ENCODE measurements around the gene NDNF.

Gene NDNF

GRCh38 chr4:121072224-121073003 is at the start of gene NDNF:
TSS of gene NDNF (minus strand) at chr4:121072535. CDS start at chr4:121045837, 26,698 bp downstream.
- peak in 24 of 56 donors; percentile 2 to 48 (median 26) for DNase-seq

DNA sequence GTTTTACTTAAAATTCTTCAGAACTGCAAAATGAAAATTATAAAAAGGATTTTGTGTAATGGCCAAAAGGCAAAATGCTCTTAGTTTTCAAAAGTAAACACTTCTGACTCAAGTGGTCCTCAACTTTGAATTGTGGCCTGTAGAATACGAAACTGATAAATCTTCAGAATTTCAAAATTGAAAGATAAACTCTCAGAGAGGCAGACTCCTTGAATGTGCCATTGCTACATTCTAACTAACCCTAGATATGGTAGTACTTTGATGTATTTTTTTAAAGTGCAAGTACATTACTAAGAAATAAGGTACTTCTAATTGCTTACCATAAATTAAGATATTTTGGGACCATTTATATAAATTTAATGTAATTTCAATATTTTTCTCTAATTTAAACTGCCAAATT is 47.4 kb upstream of the NDNF start:
- no peak for DNase-seq

DNA sequence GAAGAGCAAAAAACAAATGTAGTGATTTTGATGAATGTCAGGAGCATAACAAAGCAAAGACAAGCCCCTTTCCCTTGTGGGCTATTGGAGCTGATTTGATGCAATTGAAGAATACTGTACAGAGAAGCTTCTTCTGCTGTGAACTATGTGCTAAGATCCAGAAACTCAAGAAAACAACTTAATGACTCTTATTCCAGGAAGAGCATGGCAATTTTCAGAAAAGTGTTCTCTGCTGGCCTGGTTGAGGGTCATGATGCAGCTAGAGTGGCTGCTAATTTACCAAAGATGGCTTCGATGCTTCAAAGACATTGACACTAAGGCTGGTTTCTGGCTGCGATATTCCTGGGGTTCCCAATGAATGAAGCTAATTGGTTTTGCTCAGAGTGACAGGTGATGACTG is 46.0 kb upstream of the NDNF start:
- DNase-seq, result no peak

- no peak for DNase-seq
Observed at GRCh38 chr4:121114756-121115155, 42.4 kb upstream of the NDNF start.

DNA sequence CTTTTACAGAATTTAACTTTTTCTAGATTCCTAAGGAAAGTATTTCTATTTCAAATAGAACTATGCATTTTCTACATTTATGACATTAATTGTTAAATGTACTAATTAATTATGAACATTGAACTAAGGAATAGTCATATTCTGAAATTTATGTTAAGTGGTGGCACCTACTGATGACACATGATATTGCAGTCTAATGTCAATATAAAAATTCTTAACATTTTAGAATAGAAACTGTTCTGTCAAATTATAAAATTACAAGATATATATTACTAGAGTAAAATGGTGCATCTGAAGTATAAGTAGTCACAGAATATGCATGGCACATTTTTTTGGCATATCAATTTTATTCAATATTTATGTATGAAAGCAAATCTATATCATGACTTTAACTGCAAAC is 40.2 kb upstream of the NDNF start:
- DNase-seq, result no peak

DNA sequence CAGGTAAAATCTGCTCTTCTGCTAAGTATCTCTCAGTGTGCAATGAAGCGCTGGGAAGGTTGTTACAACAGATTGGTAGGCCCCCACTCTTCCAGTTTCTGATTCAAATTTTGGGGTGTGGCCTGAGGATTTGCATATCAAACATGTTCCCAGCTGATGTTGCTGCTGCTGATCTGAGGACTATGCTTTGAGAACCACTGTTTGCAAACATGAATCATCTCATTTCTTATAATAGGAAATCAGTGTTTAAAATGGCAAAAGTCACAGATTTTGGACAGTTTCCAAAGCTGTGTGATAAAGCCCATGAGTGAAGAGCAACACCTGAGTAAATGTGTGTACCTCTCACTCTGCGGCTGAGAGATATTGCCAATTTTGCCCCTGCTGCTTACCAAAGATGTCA is 36.2 kb upstream of the NDNF start:
- no peak for DNase-seq

DNA sequence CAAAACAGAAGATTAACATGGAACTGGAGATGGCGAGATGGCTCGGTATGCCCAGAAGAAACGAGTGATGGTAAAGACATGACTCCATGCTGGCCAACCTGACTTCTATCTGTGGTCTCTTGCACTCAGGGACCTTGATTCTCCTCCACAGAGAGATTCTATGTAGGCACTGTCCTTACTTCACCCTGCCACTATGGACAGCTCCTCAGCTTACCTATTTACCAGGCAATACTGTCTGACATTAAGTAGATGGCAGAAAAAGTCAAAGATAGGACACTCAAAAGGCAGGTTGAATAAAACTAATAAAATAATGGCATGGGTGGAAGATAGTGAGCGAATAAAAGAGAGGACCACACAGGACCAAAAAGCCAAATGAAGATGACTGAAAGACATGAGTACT is 35.2 kb upstream of the NDNF start:
- no peak for DNase-seq

GRCh38 chr4:121100093-121100775 is 27.9 kb upstream of the NDNF start:
- no peak for DNase-seq

DNA sequence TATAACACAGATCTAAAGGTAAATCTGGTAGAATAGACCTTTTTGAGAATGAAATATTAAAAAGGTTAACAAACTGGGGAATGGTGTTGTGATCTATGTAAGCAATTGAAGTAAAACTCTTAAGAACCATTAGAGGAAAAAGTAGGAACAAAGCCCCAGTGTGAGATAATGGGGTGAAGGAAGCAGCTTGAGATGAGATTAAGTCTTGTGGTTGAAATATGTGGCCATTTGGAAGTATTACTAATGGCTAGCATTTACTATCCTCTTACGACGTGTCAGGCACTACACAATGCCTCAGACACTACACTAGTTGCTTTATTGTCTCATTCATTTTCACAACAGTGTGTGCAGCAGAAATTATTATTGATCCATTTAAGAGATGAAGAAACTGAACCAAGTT is 25.9 kb upstream of the NDNF start:
- DNase-seq, result no peak

DNA sequence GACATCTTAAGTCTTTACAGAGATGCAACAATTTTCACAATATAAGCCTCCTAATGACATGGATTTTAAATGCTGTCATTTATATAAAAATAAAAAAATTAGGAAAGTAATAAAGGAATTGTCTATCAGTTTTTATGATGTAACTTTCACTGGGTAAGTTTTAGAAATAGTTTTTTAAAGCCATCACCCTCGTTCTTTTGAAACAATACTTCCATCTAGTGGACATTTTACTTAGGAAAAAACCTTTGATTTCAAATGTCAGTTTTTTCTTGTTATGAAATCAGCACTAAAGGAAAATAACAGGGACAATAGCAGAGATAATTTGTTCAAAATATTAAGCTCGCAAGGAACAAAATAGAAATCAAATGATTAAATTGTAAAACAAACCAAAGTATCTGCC is 24.3 kb upstream of the NDNF start:
- no peak for DNase-seq

- no peak for DNase-seq
Observed at GRCh38 chr4:121096191-121096590, 23.9 kb upstream of the NDNF start.

DNA sequence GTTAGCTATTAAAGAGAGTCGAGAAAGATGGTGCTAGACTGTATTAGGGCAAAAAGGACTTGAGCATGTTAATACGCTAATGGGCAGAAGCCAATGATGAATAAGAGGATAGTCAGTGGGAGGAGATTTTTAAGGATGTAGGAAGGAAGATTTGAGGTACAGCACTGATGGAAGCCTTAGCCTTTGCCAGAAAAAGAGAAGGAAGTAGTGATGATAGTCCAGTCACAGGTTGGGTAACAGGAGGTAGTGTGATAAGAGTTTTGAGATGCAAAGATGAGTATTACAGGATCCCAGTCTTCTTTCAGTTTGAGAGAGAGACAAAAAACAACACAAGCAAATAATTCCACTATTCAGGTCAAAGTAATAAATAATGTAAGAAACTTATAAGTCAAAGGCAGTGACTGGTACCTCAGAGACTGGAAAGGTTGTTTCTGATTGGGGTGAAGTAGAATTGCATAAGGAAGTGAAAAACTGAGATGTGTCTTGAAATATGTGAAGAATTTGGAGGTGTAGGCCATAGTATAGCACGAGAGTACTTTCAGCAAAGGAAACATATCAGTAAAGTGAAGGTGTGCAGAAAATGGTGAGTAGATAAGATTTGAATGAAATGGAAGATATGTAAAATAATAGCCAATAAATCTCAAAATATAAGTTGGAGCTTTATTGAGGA is 22.1 kb upstream of the NDNF start:
- no peak for DNase-seq

GRCh38 chr4:121093261-121093660 is 20.9 kb upstream of the NDNF start:
- no peak for DNase-seq

DNA sequence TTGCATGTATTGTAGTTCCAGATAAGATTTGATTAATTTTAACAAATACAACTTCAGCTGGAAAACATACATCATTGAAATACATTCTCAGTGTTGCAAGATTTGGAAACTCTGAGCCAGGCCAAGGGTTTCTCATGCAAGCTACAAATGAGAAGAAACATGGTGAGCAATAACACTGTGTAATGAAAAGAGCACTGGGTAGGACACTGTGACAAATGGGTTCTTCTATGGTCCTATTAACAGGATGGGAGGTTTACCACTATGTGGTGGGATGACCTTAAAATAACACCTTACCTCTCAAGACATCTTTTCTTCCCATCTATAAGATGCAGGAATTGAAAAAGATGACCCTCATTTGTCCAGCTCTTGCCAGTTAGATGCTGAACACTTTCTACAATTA is 19.6 kb upstream of the NDNF start:
- DNase-seq, result no peak

DNA sequence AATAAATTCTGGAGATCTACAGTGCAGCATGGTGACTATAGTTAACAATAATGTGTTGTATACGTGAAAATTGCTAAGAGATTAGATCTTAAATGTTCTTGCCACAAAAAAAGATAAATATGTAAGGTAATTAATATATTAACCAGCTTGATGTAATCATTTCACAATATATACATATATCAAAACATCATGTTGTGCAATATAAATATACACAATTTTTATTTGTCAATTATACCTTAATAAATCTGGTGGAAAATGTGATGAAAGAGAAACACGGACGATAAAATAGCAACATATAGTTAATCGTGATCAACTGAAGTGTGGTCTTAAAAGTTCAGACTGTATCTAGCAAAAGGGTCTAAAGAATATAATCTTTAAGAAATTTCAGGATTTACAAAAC is 16.5 kb upstream of the NDNF start:
- no peak for DNase-seq

DNA sequence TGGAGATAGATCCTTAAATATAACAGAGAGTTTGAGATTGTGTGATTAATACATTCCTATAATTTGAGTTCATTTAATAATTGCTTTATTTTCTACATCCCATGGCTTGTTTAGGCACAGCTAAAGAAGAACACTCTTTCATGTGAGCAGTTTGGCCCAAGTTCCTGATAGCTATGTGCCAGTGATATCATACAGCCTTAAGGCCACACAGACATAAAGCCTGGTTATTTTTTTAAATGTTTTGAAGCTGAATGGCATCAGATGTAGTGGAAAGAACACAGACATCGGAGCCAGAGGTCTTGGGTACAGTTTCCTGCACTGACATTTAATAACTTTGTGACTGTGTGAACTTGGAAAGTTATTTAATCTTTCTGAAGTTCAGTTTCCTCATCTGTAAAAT is 7.0 kb upstream of the NDNF start:
- DNase-seq, result no peak

DNA sequence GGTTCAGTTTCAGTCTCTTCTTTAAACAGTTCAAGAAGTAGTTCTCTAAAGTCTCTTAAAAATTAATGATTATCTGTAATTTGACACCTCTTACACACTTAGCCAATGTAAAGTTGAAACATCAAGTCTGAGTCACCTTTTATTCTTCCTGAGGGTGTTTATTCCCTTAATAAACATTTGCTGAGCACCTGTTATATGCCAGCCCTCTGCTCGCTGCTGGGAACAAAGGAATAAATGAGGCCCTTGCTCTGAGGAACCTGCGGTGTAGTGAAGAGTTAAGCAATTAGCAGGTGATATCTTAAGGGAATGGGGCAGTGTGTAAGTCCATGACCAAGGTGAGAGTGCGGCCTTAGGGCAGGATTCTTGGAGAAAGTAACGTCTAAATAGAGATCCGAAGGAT is 5.2 kb upstream of the NDNF start:
- DNase-seq, result no peak

- no peak for DNase-seq
Observed at GRCh38 chr4:121076416-121076815, 4.1 kb upstream of the NDNF start.

- no peak for DNase-seq
Observed at GRCh38 chr4:121073672-121074381, 1.5 kb upstream of the NDNF start.

- peak in 3 of 56 donors; percentile 3 to 19 (median 12) for DNase-seq
Observed at GRCh38 chr4:121073004-121073435, 685 bp upstream of the NDNF start.

DNA sequence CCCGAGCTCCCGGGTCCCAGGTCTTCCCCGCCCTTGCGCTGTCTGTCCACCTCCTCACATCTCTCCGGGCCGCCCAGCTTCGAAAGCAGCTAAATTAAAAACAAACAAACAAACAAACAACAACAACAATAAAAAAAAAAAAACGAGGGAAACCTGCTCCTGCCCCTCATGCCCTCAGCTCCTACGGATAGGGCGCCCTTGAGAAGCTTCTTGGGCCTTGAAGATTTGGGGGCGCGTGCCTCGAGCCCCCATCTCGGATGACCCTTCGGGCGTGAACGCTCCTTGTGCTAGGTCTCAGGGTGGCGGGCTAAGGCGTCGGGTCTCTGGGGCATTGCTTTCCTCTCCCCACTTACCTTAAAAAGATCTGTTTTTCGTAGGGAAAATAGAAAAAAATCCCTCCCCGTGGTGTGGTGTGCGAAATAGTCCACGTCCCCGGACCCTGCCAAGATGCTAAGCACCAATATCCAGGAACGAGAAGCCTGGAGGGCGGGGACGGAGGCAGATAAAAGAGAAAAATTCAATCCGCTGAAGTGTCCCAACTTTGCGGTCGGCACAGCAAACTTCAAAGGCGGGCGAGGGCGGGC is 603 bp downstream of the NDNF start:
- no peak for DNase-seq

Data from nucleus accumbens (tissue), 56 donors.